Upper lobe of left lung (tissue), 4 donors: ENCODE results near the gene COG5.

ENCODE experiments used
- CTCF ChIP-seq, 6 experiments: fragments of 450-650 bp in 4 of 6; fragments of 200-600 bp in 2 of 6; sonication (generic) in 2 of 6; IDR thresholded peaks; one replicate each; pipeline ENCODE4 v1.5.1; 2016 to 2019; ENCODE audit warnings: antibody characterized with exemption in 6 of 6
- EP300 ChIP-seq, 4 donors: sonication (generic); formaldehyde crosslinking; IDR thresholded peaks; one replicate each; pipeline ENCODE4 v1.5.1; 2017; ENCODE audit warnings: antibody characterized with exemption in 4 of 4, control low read depth in 2 of 4
- POLR2A ChIP-seq, 4 donors: fragments of 450-650 bp; IDR thresholded peaks; one replicate each; pipeline ENCODE4 v1.5.1; 2016 to 2017; ENCODE audit warnings: antibody characterized with exemption in 4 of 4, mild to moderate bottlenecking in 2 of 4
- POLR2AphosphoS5 ChIP-seq, 2 donors: sonication (generic); formaldehyde crosslinking; IDR thresholded peaks; one replicate each; pipeline ENCODE4 v1.5.1; 2017; ENCODE audit warnings: antibody characterized with exemption in 2 of 2

GRCh38 chr7:107453388-107453787 is 110.3 kb downstream of the COG5 start:
- TF ChIP-seq CTCF (IDR thresholded peaks at IDR 0.05), result no peak
- TF ChIP-seq POLR2A (IDR thresholded peaks at IDR 0.05), result no peak
- no peak for TF ChIP-seq EP300 (IDR thresholded peaks at IDR 0.05)
- no peak for TF ChIP-seq POLR2AphosphoS5 (IDR thresholded peaks at IDR 0.05)
